Aorta (tissue), 5 donors: ENCODE measurements around the gene ACSS1. TPM values are rescaled to one million over a fixed set of nuclear protein-coding genes. Genes with fewer than 3 reads are reported as not detected.

Source experiments
- ATAC-seq: fragments of 200-7000 bp; cut with Tn5 transposase; one replicate; pipeline ENCODE4 v1.9.1; 2022; ENCODE audit warnings: moderate library complexity; ENCODE audit not compliant: low FRiP score
- DNase-seq, 2 donors: peaks; one replicate each; pipeline ENCODE4 v3.0.0-alpha.2; 2020
- H3K27ac ChIP-seq, 2 donors: one replicate each; pipeline ENCODE4 v1.5.1; 2013; ENCODE audit warnings: low read length in 2 of 2, mild to moderate bottlenecking in 2 of 2, moderate library complexity in 2 of 2, control low read depth in 1 of 2, inconsistent platforms in 1 of 2, low read depth in 1 of 2
- H3K27me3 ChIP-seq, 2 donors: one replicate each; pipeline ENCODE4 v1.6.1; 2013; ENCODE audit warnings: control low read depth in 1 of 2, low read length in 1 of 2, mild to moderate bottlenecking in 1 of 2, moderate library complexity in 1 of 2; ENCODE audit not compliant: insufficient read depth in 2 of 2, control insufficient read depth in 1 of 2
- H3K36me3 ChIP-seq, 2 donors: one replicate each; pipeline ENCODE4 v1.6.1; 2013; ENCODE audit warnings: control low read depth in 1 of 2, low read length in 1 of 2, mild to moderate bottlenecking in 1 of 2; ENCODE audit not compliant: insufficient read depth in 2 of 2, control insufficient read depth in 1 of 2
- H3K4me1 ChIP-seq, 2 donors: one replicate each; pipeline ENCODE4 v1.6.1; 2013; ENCODE audit warnings: low read length in 2 of 2, control low read depth in 1 of 2, mild to moderate bottlenecking in 1 of 2, moderate library complexity in 1 of 2; ENCODE audit not compliant: insufficient read depth in 2 of 2, control insufficient read depth in 1 of 2
- H3K4me3 ChIP-seq, 2 donors: one replicate each; pipeline ENCODE4 v1.5.1; 2013; ENCODE audit warnings: low read length in 2 of 2, control low read depth in 1 of 2, mild to moderate bottlenecking in 1 of 2
- H3K9me3 ChIP-seq: one replicate; pipeline ENCODE4 v1.6.1; 2013; ENCODE audit warnings: mild to moderate bottlenecking, low read length; ENCODE audit not compliant: control insufficient read depth
- WGBS, 2 donors: extraction: QIAGEN DNeasy Blood & Tissue Kit; methylation state at CpG; one replicate each; pipeline ENCODE4 v1.1.7; 2013; 5-methylcytosine and 5-hydroxymethylcytosine counted together
- intact Hi-C, 2 donors: fragments of 100-400 bp; cut with DNase I; formaldehyde crosslinking; loops; one replicate each; pipeline versions ENCODE4 v1.14.2 to v1.15.0; 2022
- polyA plus RNA-seq, 2 donors: library from polyadenylated mRNA; stranded (reverse); fragments of 200-250 nt; gene quantifications; one replicate each; pipeline ENCODE4 v1.2.3, GENCODE V29; 2013
- total RNA-seq, 2 donors: library from RNA; stranded (reverse); fragmentation: NEBNext Ultra II Directional; extraction: Animal tissue kit (Norgen Biotek cat#: 25700); gene quantifications; one replicate each; pipeline ENCODE4 v1.2.1, GENCODE V29; 2021
- donor health status: healthy with polysubstance abuse.
- donor health status: Bipolar disorder and iron deficiency.
- donor health status: DM: no; HTN: no; CAD: no.
- donor health status: DM: no; HTN: no; CAD: no.
- donor health status: DM: yes; HTN: yes; CAD: no.

The ACSS1 gene
- total and polyA plus RNA-seq, 4 donors = 7.6 to 23.4 (median 18.3) TPM

DNA sequence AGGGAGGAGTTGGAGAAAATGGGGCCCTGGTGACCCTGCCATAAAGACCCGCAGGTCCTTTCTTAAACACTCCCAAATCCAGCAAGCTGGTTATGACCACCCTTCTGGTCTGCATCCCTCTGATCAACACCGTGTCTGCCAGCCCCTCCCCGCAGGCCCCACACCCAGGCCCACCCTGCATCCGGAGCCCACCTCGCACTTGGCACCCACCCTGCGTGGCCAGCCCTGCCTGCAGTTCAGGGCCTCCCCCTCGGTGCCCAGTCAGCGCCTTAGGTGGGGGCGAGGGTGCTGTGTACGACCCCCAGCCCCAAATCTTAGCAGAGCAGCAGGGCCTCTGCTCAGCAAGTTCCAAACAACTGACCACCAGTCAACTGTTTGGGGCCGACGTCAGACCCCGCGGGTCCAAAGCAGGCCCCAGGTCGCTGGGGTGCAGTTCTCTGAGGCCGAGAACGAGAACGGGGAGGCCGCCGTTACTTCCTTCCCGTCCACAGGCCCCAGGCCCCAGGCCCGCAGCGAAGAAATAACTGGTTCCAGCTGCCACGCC lies 1.2 kb downstream of the ACSS1 start:
- ATAC-seq = no peak
- peak overlapping the region; percentile 19 to 68 for H3K4me3 ChIP-seq
- H3K4me1 ChIP-seq = peaks cover 7 to 11% of the 10 kb centered on the region in 2 donors
- WGBS, 2 donors = 5 to 6% methylated on average over 24 of the region's 24 CpGs
- H3K27ac ChIP-seq = peak overlapping the region in 1 of 2 donors; percentile 82
- H3K36me3 ChIP-seq = no peaks in the 10 kb centered on the region
- intact Hi-C loops = loop anchor here in 1 of 2 donors (2.0 kb wide), 1 partner anchor 18 kb away; no protein-coding TSS in a partner anchor
- peak in 1 of 2 donors; percentile 82 for DNase-seq
- no peaks in the 10 kb centered on the region for H3K27me3 ChIP-seq
- no peaks in the 10 kb centered on the region for H3K9me3 ChIP-seq

DNA sequence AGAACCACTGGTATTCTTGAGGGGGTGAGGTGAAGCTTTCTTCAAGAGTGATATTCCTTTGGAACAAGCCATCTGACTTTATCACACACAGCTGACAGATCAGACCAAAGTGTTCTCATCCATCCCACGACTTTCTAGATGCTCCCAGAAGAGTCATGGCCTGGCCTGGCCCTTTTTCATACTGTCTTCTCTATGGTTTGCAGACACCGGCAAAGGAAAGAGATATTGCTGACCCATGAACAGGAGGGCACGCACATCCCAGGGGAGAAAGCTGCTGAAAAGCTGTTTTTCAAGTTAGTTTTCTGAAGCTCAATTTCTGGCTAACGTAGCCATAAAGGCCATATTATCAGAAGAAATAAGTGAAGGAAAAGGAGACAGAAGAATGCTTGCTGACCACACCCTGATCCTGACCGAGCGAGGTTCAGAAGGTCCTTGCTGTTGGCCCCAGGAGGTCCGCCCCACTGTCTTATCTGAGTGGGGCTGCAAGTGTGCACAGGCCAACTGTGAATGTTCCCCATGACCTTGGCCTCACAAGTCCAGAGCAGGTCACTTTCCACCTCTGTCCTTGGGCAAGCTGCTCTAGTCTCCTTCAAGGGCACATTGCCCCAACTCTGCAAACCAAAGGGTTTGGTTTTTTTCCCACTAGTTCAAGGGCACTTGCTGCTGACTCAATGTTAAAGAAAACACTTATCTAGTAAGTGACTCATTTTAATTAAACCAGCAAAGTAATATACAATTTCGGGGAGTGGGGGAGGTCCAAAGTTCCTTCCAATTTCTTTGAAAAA lies 2.0 kb downstream of the ACSS1 start:
- ATAC-seq (no peak), DNase-seq (no peak)
- intact Hi-C loops = loop anchor here in 1 of 2 donors (2.0 kb wide), 1 partner anchor 17 kb away; no protein-coding TSS in a partner anchor
- Histone ChIP-seq H3K27me3 (no peaks in the 10 kb centered on the region), H3K4me3 (peak overlapping the region in 1 of 2 donors; percentile 68), H3K9me3 (no peaks in the 10 kb centered on the region), H3K36me3 (no peaks in the 10 kb centered on the region), H3K4me1 (peaks cover 11 to 15% of the 10 kb centered on the region in 2 donors), H3K27ac (no peak overlapping the region)
- WGBS, 2 donors = 54% methylated on average over 8 of the region's 8 CpGs

DNA sequence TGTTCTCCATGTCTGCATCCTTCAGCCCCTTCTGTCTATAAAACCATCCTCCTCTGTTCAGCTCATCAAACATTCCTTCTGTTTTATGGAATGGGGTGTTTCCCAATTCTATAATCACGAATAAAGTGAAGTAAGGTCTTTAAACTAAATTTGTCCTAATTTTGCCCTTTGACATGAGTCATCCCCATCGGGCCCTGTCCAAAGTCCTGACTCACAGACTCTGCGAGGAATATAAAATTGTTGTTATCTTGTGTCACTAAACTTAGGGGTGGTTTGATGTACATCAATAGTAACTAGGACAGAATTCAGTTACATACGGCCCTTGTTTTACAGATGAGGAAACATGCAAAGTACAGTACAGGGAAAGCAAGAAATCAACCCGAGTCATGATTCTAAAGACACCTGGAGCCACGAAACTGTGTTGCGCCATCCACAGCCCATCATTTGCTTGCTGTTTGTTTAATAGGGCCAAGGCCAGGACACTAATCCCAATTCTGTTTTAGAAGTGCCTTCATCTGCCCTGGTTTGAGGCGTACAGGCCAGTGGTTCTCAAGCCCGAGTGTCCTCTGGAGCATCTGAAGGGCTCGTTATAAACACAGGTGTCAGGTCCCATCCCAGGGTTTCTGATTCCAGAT lies 2.8 kb downstream of the ACSS1 start:
- intact Hi-C loops = loop anchor here in 1 of 2 donors (5.0 kb wide), 1 partner anchor 192 kb away; the partner anchor contains the start of gene PYGB
- peak overlapping the region in 1 of 2 donors; percentile 54 for H3K27ac ChIP-seq
- WGBS, 2 donors = 56 to 60% methylated on average over 10 of the region's 10 CpGs
- no peaks in the 10 kb centered on the region for H3K9me3 ChIP-seq
- no peaks in the 10 kb centered on the region for H3K27me3 ChIP-seq
- peaks cover 11 to 15% of the 10 kb centered on the region in 2 donors for H3K4me1 ChIP-seq
- DNase-seq (peak in 1 of 2 donors; percentile 73), ATAC-seq (no peak)
- no peak overlapping the region for H3K4me3 ChIP-seq
- H3K36me3 ChIP-seq = no peaks in the 10 kb centered on the region

DNA sequence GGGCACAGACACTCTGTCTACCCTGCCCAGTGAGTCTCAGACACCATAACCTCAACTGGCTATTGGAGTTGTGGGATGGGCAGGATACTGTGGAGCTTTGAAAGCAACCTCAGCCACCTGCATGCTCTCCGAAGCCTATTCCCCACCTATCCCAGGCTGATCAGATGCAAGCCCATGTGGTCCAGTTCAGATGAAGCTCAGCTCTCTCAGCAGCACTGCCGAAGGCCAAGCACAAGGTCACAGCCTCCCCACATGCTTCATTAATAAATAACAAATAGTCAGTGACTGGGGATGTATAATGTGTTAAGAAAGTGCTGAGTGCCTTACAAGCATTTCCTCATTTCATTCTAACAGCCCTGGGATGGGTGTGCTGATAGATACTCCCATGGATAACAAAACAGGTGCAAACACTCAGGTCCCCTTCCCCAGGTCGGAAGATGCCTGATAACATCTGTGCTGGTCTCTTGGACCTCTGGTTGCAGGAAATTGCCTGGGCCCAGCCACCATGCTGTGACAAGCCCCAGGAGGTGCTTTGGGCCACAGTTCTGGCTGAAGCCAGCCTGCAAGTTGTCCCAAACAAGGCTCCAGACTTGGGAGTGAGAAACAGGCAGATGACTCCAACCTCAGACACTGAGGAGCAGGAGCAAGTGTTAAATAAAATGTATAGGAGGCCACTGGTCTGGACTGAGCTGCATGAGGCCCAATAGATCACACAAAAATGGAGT lies 3.7 kb downstream of the ACSS1 start:
- H3K4me1 ChIP-seq = peaks cover 11 to 15% of the 10 kb centered on the region in 2 donors
- H3K9me3 ChIP-seq = no peaks in the 10 kb centered on the region
- no peaks in the 10 kb centered on the region for H3K27me3 ChIP-seq
- peak in 1 of 2 donors; percentile 49 for DNase-seq
- no peaks in the 10 kb centered on the region for H3K36me3 ChIP-seq
- intact Hi-C loops = loop anchor here in 1 of 2 donors (5.0 kb wide), 1 partner anchor 193 kb away; the partner anchor contains the start of gene PYGB
- ATAC-seq = no peak
- 75 to 76% methylated on average over 3 of the region's 3 CpGs for whole genome bisulfite sequencing, 2 donors
- no peak overlapping the region for H3K4me3 ChIP-seq
- peak overlapping the region in 1 of 2 donors; percentile 87 for H3K27ac ChIP-seq

DNA sequence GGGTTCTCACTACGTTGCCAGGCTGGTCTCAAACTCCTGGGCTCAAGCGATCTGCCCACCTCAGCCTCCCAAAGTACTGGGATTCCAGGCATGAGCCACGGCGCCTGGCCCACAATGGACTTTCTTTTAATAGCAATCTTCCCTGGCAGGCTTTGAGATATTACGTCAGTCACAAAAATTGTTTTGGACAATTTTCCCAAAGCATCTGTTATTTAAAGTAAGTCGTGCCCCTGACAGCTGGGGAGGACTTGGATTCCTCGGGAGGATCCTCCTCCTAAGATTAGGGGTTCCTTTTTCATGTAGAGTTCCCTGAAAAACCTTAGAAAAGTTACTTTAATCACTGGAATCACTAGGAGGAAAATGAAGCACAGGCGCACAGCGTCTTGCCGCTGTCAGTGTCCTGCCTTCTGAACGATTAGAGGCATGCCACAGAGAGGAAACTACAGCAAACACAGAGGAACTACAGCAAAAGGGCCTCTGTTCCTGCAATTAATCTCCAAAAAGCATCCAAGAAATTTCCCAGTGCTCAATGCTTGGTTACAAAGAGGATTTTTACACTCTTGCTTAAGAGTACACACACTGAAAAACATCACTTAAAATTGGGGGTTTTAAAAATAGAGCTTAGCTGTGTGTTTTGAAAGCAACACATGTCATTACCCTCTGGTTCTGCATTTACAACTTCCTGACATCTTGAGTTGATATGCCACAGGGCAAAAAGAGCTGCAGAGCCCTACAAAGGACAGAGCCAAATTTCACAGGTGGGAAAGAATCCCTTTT lies 4.5 kb downstream of the ACSS1 start:
- peaks cover 14 to 15% of the 10 kb centered on the region in 2 donors for H3K4me1 ChIP-seq
- peak; percentile 59 for ATAC-seq
- no peaks in the 10 kb centered on the region for H3K9me3 ChIP-seq
- intact Hi-C loops = loop anchor here in 1 of 2 donors (5.0 kb wide), 1 partner anchor 194 kb away; the partner anchor contains the start of gene PYGB
- no peaks in the 10 kb centered on the region for H3K36me3 ChIP-seq
- no peaks in the 10 kb centered on the region for H3K27me3 ChIP-seq
- WGBS, 2 donors = 4% methylated on average over 11 of the region's 11 CpGs
- peak overlapping the region in 1 of 2 donors; percentile 87 for H3K27ac ChIP-seq
- no peak overlapping the region for H3K4me3 ChIP-seq
- peak; percentile 79 to 85 for DNase-seq

DNA sequence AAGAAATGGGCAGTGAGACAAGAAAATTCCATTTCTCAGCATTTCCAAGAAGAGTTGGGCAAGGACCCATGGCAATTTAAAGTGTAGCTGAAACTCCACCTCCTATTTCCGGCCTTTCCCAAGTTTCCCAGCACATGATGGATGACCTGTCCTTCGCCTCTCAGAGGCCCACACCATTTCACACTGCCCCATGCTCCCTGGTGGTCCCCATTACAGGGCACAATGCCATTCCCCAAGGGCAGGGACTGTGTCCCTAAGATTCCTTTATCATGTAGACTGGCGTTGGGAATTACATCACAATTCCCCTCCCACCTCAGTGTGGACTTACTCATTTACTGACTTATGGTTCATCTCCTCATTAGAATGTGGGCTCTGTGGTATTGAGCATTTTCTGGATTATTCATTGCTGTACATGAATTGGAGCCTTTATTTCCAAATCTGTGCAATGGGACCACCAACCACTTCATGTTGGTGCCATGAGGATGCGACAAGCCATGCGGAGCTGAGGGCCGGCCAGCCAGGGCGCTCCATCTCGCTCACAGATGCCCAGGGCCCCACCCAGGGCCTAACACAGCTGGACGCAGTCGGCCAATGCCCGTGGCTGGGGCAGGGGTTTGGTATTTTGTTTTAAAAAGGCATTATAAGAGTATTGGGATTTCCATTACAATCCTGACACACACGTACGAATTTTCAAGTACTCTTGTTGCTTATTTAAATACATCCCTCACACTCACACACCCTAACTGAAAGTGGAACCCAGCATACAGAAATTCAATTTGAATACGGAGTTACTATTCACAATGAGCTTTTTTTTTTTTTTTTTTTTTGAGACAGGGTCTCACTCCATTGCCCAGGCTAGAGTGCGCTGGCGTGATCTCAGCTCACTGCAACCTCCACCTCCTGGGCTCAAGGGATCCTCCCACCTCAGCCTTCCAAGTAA lies 5.4 kb downstream of the ACSS1 start:
- DNase-seq (peak in 1 of 2 donors; percentile 74), ATAC-seq (peak; percentile 74)
- no peak overlapping the region for H3K4me3 ChIP-seq
- intact Hi-C loops = loop anchor here in 1 of 2 donors (5.0 kb wide), 1 partner anchor 195 kb away; the partner anchor contains the start of gene PYGB
- no peaks in the 10 kb centered on the region for H3K9me3 ChIP-seq
- no peaks in the 10 kb centered on the region for H3K36me3 ChIP-seq
- H3K27ac ChIP-seq = peak overlapping the region; percentile 89 to 93
- 45 to 48% methylated on average over 16 of the region's 16 CpGs for WGBS, 2 donors
- no peaks in the 10 kb centered on the region for H3K27me3 ChIP-seq
- H3K4me1 ChIP-seq = peaks cover 14 to 15% of the 10 kb centered on the region in 2 donors
